CD4-positive, alpha-beta T cell treated with Interferon gamma for 1 hour (primary cell): Measurements from ENCODE around the gene AMBRA1.
"Not testable (repeated sequence)": the region's sequence is repeated elsewhere in the genome, so short reads cannot be mapped to it uniquely, and the experiment has no call there.

Source experiments
- DNase-seq: peaks from one replicate; pipeline ENCODE4 v3.0.0-alpha.2; 2020

Gene AMBRA1

DNA sequence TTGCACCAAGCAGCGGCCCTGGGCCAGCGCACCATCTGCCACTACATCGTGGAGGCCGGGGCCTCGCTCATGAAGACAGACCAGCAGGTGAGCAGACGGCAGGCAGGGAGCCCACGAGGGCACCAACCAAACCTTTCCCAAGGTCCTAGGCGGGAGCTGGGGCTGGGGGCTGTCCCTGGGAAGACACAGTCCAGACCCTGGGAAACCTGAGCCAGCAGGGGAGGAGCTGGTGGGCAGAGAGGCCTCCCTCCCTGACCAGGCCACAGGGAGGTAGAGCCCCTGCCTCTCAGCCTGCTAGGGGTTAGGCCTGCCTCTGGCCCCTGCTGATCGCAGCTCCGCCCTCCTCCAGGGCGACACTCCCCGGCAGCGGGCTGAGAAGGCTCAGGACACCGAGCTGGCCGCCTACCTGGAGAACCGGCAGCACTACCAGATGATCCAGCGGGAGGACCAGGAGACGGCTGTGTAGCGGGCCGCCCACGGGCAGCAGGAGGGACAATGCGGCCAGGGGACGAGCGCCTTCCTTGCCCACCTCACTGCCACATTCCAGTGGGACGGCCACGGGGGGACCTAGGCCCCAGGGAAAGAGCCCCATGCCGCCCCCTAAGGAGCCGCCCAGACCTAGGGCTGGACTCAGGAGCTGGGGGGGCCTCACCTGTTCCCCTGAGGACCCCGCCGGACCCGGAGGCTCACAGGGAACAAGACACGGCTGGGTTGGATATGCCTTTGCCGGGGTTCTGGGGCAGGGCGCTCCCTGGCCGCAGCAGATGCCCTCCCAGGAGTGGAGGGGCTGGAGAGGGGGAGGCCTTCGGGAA lies 214.1 kb downstream of the AMBRA1 start:
- DNase-seq, result not testable (repeated sequence)

DNA sequence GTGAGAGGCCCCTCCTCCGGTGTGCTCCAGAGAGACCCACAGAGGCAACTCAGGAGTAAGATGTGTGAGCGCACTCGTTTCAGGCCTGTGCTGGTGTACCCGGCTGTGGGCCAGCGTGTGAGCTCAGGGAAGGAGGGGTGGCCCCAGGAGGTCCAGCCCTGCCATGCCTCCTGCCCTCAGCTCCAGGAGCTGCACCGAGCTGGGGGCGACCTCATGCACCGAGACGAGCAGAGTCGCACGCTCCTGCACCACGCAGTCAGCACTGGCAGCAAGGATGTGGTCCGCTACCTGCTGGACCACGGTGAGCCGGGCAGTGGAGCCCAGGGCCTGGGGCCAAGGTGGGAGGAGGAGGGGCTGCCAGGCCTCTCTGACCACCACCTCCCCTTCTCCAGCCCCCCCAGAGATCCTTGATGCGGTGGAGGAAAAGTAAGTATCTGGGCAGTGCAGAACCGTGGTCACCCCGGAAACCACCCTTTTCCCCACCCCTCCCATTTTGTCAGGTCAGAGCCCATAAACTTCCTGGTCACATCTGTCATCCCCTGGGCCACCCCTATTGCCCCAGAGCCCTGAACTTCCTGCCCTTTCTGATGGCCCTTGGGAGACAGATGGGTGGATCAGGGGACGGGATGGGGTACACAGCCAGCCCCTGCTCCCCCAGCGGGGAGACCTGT lies 214.9 kb downstream of the AMBRA1 start:
- DNase-seq, result no peak

DNA sequence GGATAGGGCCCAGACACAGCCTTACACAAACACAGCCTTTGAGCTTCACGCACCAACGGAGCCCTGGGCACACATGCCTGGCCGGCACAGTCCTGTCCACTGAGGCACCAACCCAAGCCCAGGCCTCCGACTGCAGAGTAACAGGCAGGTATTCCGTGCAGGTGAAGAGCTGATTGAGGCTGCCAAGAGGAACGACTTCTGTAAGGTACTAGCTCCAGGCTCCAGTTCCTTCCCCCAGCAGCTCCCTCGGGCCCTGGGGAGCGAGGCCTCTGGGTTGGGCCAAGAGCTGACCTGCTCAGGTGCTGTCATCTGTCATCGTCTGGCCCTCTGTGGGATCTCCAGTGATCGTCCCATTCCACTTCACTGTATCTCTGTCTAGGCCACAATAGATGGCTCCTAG lies 215.5 kb downstream of the AMBRA1 start:
- no peak for DNase-seq

DNA sequence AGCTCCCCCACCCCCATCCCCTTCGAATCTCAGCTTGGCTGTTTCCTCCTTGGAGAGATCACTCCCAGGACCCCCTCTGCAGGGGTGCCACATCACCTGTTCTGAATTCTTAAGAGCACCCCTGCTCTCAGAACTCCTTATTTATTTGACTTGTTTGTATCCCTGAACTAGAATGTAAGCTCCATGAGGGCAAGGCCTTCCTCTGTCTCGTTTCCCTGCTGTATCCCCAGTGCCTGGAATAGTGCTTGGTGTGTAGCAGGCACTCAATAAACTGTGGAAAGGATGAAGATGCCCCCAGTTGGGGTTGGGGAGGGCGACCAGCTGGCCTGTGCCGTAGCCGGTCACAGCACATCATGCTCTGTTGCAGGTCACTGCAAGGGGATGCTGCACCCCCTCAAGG lies 216.0 kb downstream of the AMBRA1 start:
- DNase-seq, result no peak

DNA sequence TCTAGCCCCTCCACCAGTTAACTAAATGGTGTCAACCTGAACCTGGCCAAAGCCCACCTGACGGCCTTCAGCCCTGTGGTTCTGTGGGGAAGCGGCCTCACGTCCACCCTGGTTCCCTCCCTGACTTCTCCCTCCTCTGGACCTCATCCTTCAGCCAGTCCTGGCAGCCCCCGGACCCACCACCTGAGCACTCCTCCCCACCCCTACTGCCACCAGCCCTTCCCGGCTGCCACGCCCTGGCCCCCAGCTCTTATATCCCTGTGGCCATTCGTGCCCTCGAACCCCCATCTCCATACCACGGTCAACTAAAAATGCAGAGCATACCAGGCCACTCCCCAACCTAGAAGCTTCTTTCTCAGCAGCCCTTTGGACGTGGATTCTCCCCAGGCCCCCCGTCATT lies 216.5 kb downstream of the AMBRA1 start:
- DNase-seq, result no peak

DNA sequence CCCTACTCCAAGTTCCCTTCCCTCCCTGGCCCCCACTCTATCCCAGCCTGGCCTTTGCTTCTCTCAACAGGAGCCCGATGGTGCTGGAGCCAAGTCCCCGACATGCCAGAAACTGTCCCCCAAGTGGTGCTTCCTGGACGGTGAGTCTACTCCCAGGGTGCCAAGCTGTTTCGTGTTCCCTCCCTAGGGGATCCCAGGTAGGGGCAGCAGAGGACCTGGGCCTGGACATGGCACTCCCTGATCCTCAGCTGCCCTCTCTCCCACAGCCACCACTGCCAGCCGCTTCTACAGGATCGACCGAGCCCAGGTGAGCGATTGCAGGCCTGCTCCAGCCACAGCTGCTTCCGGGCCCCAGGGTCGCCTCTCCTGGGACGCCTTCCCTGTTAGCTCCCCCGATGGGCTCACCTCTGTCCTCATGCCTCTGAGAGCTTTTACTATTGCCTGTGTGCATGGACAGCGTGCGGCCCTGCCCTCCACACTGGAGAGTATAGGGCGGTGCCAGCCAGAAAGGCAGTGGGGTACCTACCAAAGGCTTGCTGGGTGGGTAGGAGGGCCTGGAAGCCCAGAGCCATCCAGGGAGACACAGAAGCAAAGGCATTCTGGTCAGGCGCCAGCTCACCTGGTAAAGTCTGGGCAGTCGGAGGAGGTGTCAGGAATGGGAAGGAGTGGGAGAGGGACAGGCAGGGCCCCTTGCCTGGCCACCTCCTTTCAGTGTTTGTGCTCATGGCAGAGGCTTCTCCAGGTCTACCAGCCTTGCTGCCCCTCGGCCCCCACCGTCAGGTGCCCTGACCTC lies 217.4 kb downstream of the AMBRA1 start:
- DNase-seq, result no peak

DNA sequence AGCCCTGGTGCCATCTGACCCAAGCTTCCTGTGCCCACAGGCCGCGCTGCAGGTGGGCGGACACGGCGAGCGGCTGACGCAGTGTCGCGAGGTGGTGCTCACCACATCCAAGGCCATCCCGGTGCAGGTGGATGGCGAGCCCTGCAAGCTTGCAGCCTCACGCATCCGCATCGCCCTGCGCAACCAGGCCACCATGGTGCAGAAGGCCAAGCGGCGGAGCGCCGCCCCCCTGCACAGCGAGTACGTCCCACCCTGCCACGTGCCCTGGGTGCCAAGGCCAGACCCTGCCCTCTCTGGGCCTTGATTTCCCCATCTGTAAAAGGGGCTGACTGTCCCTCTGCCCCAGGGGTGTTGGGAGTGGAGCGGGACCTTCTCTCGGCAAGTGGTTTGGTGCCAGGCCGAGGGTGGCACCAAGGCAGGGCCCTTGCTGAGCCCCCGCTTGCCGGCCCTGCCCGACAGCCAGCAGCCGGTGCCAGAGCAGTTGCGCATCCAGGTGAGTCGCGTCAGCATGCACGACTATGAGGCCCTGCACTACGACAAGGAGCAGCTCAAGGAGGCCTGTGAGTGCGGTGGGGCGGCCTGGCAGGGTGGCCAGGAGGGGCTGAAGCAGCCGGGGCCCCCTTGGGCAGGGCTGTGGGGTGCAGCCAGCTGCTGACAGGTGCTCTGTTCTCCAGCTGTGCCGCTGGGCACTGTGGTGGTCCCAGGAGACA lies 218.3 kb downstream of the AMBRA1 start:
- DNase-seq, result no peak

DNA sequence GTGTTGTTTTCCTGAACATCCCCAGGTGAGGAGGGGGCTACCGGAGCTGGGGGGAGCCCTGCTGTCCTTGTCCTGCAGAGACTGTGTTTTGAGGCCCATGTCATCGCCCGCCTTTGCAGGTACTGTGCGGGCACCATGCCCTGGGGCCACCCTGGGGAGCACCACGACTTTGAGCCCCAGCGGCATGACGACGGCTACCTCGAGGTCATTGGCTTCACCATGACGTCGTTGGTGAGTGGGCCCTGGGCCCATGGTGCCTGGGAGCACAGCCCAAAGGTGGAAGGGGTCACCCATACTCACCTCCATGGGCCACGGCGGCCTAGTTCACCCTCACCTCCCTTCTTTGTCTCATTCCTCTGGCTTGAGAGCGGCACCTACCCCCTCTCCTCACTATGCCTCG lies 219.0 kb downstream of the AMBRA1 start:
- no peak for DNase-seq

DNA sequence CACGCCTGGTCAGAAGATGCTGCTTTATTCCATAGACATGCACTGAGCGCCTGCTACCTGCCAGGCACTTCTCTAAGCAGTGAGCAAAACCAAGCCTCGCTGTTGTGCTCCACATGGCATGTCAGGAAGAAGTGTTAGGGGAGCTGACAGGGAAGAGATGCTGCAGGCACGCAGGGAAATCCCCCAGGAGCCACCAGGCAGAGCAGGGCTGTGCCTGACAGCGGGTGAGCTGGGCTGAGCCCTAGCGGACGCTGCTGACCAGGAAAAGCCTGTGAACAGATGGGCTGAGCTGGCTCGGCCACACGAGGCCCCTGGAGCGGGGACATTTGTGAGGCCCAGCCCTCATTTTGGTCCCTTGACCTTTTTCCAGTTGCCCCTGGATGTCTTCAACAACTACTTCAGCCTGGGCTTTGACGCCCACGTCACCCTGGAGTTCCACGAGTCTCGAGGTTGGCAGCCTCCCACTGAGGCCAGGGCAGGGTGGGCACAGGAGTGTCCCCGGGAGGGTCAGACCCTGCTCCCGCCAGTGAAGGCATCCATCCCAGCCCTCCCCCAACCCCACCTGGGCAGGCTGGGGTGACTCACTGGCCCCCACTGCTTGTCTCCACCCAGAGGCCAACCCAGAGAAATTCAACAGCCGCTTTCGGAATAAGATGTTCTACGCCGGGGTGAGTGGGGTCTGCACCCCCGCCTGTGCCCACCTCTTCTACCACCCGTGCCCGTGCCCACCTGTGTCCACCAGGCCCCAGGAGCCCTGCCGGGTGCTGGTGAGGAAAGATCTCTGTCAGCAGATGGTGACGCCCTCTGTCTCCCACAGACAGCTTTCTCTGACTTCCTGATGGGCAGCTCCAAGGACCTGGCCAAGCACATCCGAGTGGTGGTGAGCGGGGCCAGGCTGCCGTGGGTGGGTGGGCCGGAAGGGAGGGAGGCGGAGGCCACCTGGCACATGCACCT lies 219.8 kb downstream of the AMBRA1 start:
- DNase-seq, result no peak

DNA sequence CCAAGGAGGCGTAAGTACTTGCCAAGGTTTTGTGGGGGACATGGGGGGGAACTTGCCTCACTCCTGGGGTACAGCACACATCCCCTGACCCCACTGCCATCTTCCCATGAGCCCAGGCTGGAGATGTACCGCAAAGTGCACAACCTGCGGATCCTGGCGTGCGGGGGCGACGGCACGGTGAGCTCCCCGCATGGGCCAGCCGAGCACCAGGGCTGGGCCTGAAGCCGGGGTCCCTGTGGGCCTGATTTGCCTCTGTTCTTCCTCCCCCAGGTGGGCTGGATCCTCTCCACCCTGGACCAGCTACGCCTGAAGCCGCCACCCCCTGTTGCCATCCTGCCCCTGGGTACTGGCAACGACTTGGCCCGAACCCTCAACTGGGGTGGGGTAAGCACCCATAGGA lies 221.3 kb downstream of the AMBRA1 start:
- DNase-seq, result not testable (repeated sequence)

DNA sequence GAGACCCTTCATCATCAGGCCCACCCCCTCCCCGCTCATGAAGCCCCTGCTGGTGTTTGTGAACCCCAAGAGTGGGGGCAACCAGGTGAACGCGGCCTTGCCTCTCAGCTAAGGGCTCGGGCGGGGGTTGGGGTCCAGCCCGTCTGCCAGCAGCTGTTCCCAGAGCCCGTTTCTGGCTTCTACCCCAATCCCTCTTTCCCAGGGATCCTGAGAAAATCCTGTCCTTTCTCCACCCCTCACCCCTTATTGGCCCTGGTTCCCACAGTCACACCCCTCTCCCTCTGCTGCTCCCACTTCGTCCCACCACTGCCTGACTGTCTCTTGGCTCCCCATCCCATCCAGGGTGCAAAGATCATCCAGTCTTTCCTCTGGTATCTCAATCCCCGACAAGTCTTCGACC lies 221.7 kb downstream of the AMBRA1 start:
- no peak for DNase-seq

DNA sequence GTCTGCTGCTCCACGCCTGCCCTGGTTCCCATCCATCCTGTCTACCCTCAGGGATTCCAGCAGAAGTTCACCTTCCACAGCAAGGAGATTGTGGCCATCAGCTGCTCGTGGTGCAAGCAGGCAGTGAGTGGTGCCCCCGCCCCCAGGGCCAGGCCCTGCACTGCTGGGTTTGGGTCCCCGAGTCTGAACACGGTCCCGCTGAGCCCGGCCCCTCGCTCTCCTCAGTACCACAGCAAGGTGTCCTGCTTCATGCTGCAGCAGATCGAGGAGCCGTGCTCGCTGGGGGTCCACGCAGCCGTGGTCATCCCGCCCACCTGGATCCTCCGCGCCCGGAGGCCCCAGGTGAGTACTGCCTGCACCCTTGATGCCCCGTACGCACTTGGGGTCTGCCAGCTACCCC lies 222.6 kb downstream of the AMBRA1 start:
- not testable (repeated sequence) for DNase-seq

DNA sequence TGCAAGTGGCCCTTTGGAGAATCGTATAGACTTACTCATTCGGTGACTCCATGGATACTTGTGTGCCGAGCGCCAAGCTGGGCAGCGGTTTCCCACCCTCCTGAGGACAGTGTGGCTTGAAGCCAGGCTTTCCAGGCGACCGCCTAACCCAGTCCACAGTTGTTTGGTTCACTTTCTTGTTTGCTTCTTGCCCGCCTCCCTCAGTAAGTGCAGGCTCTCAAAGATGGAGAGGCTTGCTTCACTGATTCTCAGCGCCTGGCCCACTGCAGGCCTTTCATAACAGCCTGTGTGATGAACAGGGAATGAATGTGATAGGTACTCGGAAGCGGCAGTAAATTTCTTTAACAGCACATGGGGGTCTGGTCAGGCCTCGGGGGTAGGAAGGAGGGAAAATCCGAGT lies 223.6 kb downstream of the AMBRA1 start:
- DNase-seq, result no peak

DNA sequence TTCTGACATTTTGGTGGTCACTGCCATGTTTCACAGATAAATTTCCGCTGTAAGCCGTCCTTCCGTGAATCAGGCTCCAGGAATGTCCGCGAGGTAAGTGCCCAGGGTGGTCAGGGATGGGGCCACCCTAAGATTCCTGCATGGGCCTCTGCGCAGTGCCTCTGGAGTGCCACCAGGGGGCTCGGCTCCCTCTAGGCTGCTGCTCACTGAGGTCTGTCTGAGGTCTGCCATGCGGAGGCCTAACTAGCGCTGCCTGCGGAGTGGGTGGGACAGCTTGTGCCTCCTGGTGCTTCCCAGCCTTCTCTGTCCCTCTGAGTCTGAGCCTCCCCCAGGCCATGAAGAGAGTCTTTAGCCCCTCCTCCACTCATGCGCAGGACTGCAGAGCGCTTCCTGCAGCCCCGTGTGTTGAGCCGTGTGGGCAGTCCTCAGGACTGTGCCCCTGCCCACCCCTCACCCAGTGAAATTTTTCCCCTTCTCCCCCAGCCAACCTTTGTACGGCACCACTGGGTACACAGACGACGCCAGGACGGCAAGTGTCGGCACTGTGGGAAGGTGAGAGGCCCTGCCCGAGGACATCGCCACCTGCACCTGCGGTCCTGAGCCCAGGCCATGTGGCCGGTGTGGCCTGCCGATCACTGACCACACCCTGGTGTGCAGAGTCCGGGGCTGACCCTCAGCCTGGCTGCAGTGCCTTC lies 224.2 kb downstream of the AMBRA1 start:
- peak; percentile 40 for DNase-seq

DNA sequence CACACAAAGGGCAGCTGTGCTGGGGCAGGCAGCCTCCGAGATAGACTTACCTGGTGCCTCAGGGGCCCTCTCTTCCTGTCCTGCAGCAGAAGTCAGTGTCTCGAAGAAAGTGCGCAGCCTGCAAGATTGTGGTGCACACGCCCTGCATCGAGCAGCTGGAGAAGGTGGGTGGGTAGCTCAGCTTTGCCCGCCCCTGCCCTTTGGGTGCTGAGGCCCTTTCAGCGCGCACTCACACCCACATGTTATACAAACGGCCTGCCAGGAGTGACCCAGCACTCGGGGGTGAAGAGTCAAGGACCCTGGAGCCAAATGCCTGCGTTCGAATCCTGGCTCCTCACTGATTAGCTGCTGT lies 225.9 kb downstream of the AMBRA1 start:
- DNase-seq, result no peak

DNA sequence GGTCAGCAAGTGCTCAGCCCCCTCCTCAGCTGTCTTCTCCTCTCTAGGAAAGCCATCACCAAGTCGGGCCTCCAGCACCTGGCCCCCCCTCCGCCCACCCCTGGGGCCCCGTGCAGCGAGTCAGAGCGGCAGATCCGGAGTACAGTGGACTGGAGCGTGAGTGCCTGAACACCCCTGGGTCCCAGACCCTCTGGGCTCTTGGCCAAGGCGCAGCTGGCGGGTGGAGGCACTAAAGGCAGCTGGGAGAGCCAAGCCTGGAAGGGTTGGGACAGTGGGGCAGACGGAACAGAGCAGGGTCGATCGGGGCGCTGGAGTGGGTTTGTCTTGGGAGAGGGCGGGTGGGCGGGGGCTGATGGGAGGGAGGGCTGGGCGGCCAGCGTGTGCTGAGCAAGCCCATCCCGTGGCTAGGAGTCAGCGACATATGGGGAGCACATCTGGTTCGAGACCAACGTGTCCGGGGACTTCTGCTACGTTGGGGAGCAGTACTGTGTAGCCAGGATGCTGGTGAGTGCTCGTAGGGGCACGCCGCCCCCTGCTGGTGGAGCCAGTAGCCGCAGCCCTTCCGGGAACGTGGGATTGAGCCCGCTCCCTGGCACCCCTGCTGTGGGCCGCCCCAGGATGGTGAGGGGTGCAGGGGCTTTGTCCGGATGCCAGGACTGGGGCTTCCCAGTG lies 226.4 kb downstream of the AMBRA1 start:
- peak; percentile 69 for DNase-seq

DNA sequence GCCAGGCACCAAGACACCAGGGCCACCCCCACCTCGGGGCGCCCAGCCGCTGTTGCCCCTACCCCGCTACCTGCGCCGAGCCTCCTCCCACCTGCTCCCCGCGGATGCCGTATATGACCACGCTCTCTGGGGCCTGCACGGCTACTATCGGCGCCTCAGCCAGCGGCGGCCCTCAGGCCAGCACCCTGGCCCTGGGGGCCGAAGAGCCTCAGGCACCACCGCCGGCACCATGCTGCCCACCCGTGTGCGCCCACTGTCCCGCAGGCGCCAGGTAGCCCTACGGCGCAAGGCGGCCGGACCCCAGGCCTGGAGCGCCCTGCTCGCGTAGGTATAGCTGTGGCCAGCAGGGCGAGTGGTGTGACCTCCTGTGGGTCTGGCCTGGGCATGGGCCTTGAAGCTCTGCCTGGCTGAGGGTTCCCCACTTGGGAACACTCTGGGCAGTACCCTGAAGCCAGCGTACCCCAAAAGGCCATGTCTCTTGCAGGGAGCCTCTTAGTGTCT lies 227.1 kb downstream of the AMBRA1 start:
- no peak for DNase-seq

DNA sequence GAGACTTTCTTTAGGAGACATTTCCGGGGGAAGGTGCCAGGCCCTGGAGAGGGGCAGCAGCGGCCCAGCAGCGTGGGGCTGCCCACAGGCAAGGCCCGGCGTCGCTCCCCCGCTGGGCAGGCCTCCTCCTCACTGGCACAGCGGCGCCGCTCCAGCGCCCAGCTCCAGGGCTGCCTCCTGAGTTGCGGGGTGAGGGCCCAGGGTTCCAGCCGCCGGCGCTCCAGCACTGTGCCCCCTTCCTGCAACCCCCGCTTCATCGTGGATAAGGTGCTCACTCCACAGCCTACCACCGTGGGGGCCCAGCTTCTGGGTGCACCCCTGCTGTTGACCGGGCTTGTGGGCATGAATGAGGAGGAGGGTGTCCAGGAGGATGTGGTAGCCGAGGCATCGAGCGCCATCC lies 227.6 kb downstream of the AMBRA1 start:
- no peak for DNase-seq

DNA sequence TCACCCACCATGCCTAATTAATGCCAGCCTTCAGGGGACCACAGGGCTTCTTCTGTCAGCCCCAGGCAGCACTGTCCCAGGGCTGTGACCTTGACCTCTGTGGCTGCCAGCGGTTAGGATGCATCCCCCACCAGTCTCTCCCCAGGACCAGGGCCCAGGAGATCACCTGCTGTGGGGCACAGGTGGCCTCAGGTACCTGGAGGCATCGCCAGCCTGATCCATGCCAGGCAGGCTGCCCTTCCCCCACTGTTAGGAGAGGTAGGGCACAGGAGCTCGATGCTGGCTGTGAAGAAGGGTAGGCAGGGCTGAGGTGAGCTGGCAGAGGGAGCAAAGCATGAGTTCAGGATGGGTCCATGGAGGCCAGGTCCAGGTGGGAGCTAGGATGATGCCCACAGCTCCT lies 229.0 kb downstream of the AMBRA1 start:
- DNase-seq, result no peak

DNA sequence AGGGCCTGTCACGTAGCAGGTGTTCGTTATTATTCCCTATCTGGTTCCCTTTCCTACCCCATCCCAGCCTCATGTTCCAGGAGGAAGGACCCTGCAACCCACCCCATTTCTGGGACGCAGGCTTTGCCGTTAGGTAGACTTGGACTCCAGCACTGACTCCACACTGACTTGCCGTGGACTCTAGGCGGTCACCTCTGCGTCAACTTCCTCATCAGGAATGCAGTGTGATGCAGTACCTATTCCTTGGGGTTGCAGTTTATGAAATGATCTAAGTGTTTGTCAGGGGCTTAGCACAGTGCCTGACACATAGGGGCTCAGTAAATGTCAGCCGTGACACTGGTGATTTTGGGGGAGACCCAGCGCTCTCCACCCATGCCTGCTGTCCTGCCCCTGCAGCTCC lies 229.8 kb downstream of the AMBRA1 start:
- DNase-seq, result no peak
